ENCODE results near the gene RGPD4. TPM values are rescaled to one million over a fixed set of nuclear protein-coding genes. Genes with fewer than 3 reads are reported as not detected.

Gene RGPD4
- total RNA-seq, 2 experiments from 2014 or later, result not detected

DNA sequence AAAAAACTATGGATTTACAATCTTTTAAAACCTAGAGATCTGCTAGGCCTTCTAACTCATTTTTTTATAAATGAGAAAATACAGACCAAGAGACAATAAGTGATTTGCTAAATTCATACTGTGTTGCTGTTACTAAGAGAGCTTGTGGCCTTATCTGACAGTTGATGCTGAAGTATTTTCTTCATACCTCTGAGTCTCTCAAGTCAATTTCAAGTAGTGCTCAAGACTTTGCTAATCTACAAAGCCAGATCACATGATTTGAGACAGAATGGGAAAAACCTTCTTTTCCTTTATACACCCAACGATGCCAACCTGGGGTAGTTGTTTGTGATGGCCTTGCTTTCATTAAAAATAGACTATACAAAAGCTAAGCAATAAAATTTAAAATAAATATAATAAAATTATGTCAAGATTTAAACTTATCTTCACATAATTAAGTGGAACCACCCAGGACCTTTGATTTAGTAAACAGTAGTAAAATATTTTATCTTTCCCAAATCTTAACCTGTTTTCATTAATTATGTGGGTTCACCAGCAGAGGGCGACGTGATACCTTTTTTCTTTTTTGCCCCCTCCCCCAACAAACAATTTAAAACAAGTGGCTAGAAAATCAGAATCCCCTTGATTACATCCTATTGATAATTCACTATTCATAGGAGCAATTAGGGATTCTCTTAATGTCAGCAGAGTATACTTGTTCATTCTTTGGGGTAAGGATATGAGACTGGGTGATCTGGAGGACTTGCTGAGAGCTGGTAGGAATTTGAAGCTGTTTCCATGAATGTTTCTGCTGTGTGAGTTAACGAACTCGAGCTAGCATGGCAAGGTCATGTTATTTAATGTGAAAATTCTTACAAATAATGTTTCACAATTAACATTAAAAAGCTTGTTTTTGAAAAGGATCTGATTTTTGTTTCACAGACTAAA, 110.0 kb downstream of the RGPD4 start:
- Mint-ChIP-seq H3K9me3 (ENCODE audit: insufficient read depth) (no peaks in the 10 kb centered on the region), H3K27me3 (ENCODE audit: low read depth) (no peaks in the 10 kb centered on the region), H3K36me3 (ENCODE audit: low read depth) (no peaks in the 10 kb centered on the region), H3K4me3 (no peak overlapping the region), H3K27ac (no peak overlapping the region), H3K4me1 (ENCODE audit: low read depth) (no peaks in the 10 kb centered on the region)
- ATAC-seq (no peak), DNase-seq (peak; percentile 31)
- POLR2A ChIA-PET, result no interaction called here
- CTCF ChIA-PET, result interaction anchor here (1.1 kb wide), 1 partner anchor 258 kb away, joined by 3 read pairs; no protein-coding TSS in a partner anchor

Other genes with a start within 250 kb of the RGPD4 start
- gene SLC5A7, start 159.6 kb downstream of the RGPD4 start, total RNA-seq, result not detected